K562 (cell line): ENCODE measurements around the gene DNMT3A. TPM values are rescaled to one million over a fixed set of nuclear protein-coding genes. Genes with fewer than 3 reads are reported as not detected.

Experiments
- ATAC-seq: fragments of 200-7000 bp; cut with Tn5 transposase; 3 replicates; pipeline ENCODE4 v1.9.1; 2020; ENCODE audit warnings: moderate library complexity
- BruUV-seq: library from RNA; stranded (reverse); fragments of 400-500 nt; replicated peaks from 2 replicates; lab custom pipeline; 2021; lab: Mats Ljungman, UMichigan
- CTCF ChIA-PET: fragments of 300-600 bp; formaldehyde crosslinking; extraction: SDS; loops from one replicate; lab custom pipeline; 2021; ENCODE audit warnings: low intra/inter-chr PET ratio; lab: Yijun Ruan, JAX
- POLR2A ChIA-PET: fragments of 300-600, 350-650 bp; sonication (Branson Sonifier 250); formaldehyde crosslinking; extraction: SDS; loops from one replicate; lab custom pipeline; 2021; ENCODE audit warnings: antibody characterized with exemption, inconsistent platforms; lab: Yijun Ruan, JAX
- DNase-seq, 4 experiments: peaks; one replicate each; pipeline versions ENCODE4 v3.0.0 to v3.0.0-alpha.2; 2011 to 2018; ENCODE audit warnings: low spot score in 3 of 4, mixed read lengths in 3 of 4; ENCODE audit errors: extremely low read depth in 1 of 4
- FAIRE-seq: peaks from 2 replicates; lab custom pipeline; 2011; peaks lifted over from hg19 to GRCh38; lab: Jason Lieb, UNC
- H2AFZ ChIP-seq: 2 replicates; pipeline ENCODE4 v1.6.0; 2011; ENCODE audit warnings: low read depth, low read length, control low read depth, inconsistent platforms
- H3K27ac ChIP-seq: fragments of 200-600 bp; 3 replicates; pipeline ENCODE4 v1.8.0; 2011; ENCODE audit warnings: low read depth, mild to moderate bottlenecking, control low read depth, inconsistent platforms, low read length, moderate library complexity, mixed read lengths; ENCODE audit errors: extremely low read depth
- H3K27me3 ChIP-seq, 2 experiments: fragments of 300-600 bp in 1 of 2; 2 replicates in 1 of 2; 3 replicates in 1 of 2; pipeline versions ENCODE4 v1.6.0 to v1.8.0; 2011; ENCODE audit warnings: inconsistent platforms in 2 of 2, low read length in 2 of 2, mild to moderate bottlenecking in 1 of 2, mixed read lengths in 1 of 2, moderate library complexity in 1 of 2; ENCODE audit not compliant: control insufficient read depth in 2 of 2, insufficient read depth in 2 of 2
- H3K36me3 ChIP-seq: fragments of 300-600 bp; 3 replicates; pipeline ENCODE4 v1.8.0; 2011; ENCODE audit warnings: mild to moderate bottlenecking, low read length, inconsistent platforms; ENCODE audit not compliant: control insufficient read depth, insufficient read depth
- H3K4me1 ChIP-seq, 2 experiments: fragments of 200-600 bp in 1 of 2; replicated peaks in 1 of 2; 2 replicates in 1 of 2; 3 replicates in 1 of 2; pipeline versions ENCODE4 v1.5.1 to v1.8.0; 2011; ENCODE audit warnings: inconsistent platforms in 2 of 2, low read length in 2 of 2, mild to moderate bottlenecking in 1 of 2, mixed read lengths in 1 of 2, moderate library complexity in 1 of 2; ENCODE audit not compliant: control insufficient read depth in 2 of 2, insufficient read depth in 2 of 2
- H3K4me2 ChIP-seq: 2 replicates; pipeline ENCODE4 v1.6.1; 2011; ENCODE audit warnings: low read length, control low read depth, inconsistent platforms, mixed read lengths; ENCODE audit not compliant: insufficient read depth
- H3K4me3 ChIP-seq: fragments of 200-600 bp; sonication (generic), shearing (Covaris generic); 2 replicates; pipeline ENCODE4 v1.5.1; 2016; ENCODE audit warnings: control low read depth, inconsistent platforms
- H3K79me2 ChIP-seq: fragments of 200-600 bp; 3 replicates; pipeline ENCODE4 v1.8.0; 2011; ENCODE audit warnings: low read length, inconsistent platforms; ENCODE audit not compliant: control insufficient read depth, insufficient read depth
- H3K9ac ChIP-seq, 2 experiments: 2 replicates each; pipeline versions ENCODE4 v1.6.0 to v1.6.1; 2011; ENCODE audit warnings: low read depth in 2 of 2, low read length in 2 of 2, control low read depth in 1 of 2, inconsistent platforms in 1 of 2, mild to moderate bottlenecking in 1 of 2, mixed read lengths in 1 of 2; ENCODE audit not compliant: insufficient read depth in 1 of 2
- H3K9me1 ChIP-seq: one replicate; pipeline ENCODE4 v1.6.0; 2011; ENCODE audit warnings: inconsistent platforms, mild to moderate bottlenecking, low read length, moderate library complexity; ENCODE audit not compliant: control insufficient read depth, insufficient read depth
- H3K9me3 ChIP-seq: replicated peaks from 2 replicates; pipeline ENCODE4 v1.5.1; 2011; ENCODE audit warnings: low read depth, low read length, inconsistent platforms; ENCODE audit not compliant: control insufficient read depth, insufficient read depth
- H4K20me1 ChIP-seq: replicated peaks from 2 replicates; pipeline ENCODE4 v1.6.1; 2011; ENCODE audit warnings: low read length, inconsistent platforms, mixed read lengths; ENCODE audit not compliant: control insufficient read depth, insufficient read depth
- ADNP ChIP-seq: fragments of 200-800 bp; sonication (Bioruptor generic); IDR thresholded peaks from 2 replicates; pipeline ENCODE4 v1.6.1; 2016; ENCODE audit warnings: missing genetic modification characterization, missing compliant biosample characterization
- ESRRB ChIP-seq: fragments of 250-450 bp; sonication (Bioruptor Pico); IDR thresholded peaks from 2 replicates; pipeline ENCODE4 v1.5.0; 2020; ENCODE audit warnings: mild to moderate bottlenecking, moderate library complexity, borderline replicate concordance
- IRF1 ChIP-seq: sonication (generic); formaldehyde crosslinking; IDR thresholded peaks from 2 replicates; pipeline ENCODE4 v1.8.0; 2022; ENCODE audit warnings: missing genetic modification reagents, mild to moderate bottlenecking, borderline replicate concordance
- LEF1 ChIP-seq: fragments of 450-650 bp; IDR thresholded peaks from 2 replicates; pipeline ENCODE4 v1.6.1; 2016; ENCODE audit warnings: mild to moderate bottlenecking
- POLR2AphosphoS2 ChIP-seq: IDR thresholded peaks from 2 replicates; pipeline ENCODE4 v1.6.1; 2012; ENCODE audit warnings: low read length, improper control_type of control experiment
- RBM25 ChIP-seq: fragments of 200-400 bp; formaldehyde crosslinking; IDR thresholded peaks from 2 replicates; pipeline ENCODE4 v1.6.1; 2018; ENCODE audit warnings: low read length, low read depth, moderate library complexity; ENCODE audit not compliant: severe bottlenecking
- TFAM ChIP-seq: fragments of 250-450 bp; sonication (Bioruptor Pico); conservative IDR thresholded peaks from 2 replicates; pipeline ENCODE4 v1.5.0; 2021; ENCODE audit warnings: mild to moderate bottlenecking, moderate library complexity
- TSC22D4 ChIP-seq: fragments of 450-650 bp; IDR thresholded peaks from 2 replicates; pipeline ENCODE4 v1.6.1; 2016; ENCODE audit warnings: missing genetic modification characterization, missing biosample characterization, control low read depth
- ZC3H4 ChIP-seq: sonication (generic); formaldehyde crosslinking; IDR thresholded peaks from 2 replicates; pipeline ENCODE4 v1.9.0; 2021; ENCODE audit warnings: missing genetic modification reagents, borderline replicate concordance
- ZFPM2 ChIP-seq: fragments of 250-450 bp; sonication (Bioruptor Pico); IDR thresholded peaks from 2 replicates; pipeline ENCODE4 v1.5.1; 2022; ENCODE audit warnings: mild to moderate bottlenecking
- ZNF133 ChIP-seq: fragments of 250-450 bp; sonication (Bioruptor Pico); IDR thresholded peaks from 2 replicates; pipeline ENCODE4 v1.4.0; 2020; ENCODE audit warnings: mild to moderate bottlenecking
- ZNF277 ChIP-seq: fragments of 250-450 bp; sonication (Bioruptor Pico); IDR thresholded peaks from 2 replicates; pipeline ENCODE4 v1.8.0; 2022; ENCODE audit warnings: inconsistent platforms, mild to moderate bottlenecking, moderate library complexity, borderline replicate concordance
- ZNF592 ChIP-seq: fragments of 450-650 bp; IDR thresholded peaks from 2 replicates; pipeline ENCODE4 v1.6.1; 2017; ENCODE audit warnings: antibody characterized with exemption, mild to moderate bottlenecking
- ZNF699 ChIP-seq: fragments of 250-450 bp; sonication (Bioruptor Pico); IDR thresholded peaks from 2 replicates; pipeline ENCODE4 v1.8.0; 2021; ENCODE audit warnings: mild to moderate bottlenecking, moderate library complexity; ENCODE audit not compliant: insufficient replicate concordance
- ZNF785 ChIP-seq: fragments of 250-450 bp; sonication (Bioruptor Pico); IDR thresholded peaks from 2 replicates; pipeline ENCODE4 v1.4.0; 2020; ENCODE audit warnings: mild to moderate bottlenecking
- WGBS: fragments of 100-300 bp; shearing (Covaris generic); methylation state at CpG from one replicate; pipeline ENCODE4 v1.1.6; 2016; ENCODE audit warnings: low coverage, mixed read lengths; ENCODE audit not compliant: insufficient coverage; ENCODE audit errors: missing lambda C conversion rate; 5-methylcytosine and 5-hydroxymethylcytosine counted together
- in situ Hi-C: fragments of 300-500 bp; cut with MboI; formaldehyde crosslinking; loops from 4 replicates; pipeline ENCODE4 v1.15.0; 2018; ENCODE audit warnings: inconsistent platforms, mixed read lengths
- intact Hi-C: fragments of 100-400 bp; cut with micrococcal nuclease; formaldehyde crosslinking; loops from 2 replicates; pipeline ENCODE4 v1.14.2; 2022
- polyA plus RNA-seq, 8 experiments: library from polyadenylated mRNA; depleted of rRNA in 4 of 8; stranded (reverse) in 5 of 8; unstranded in 3 of 8; fragments of >200 nt; fragmentation: Nextera tagmentation in 2 of 8; fragmentation: Illumina TruSeq in 1 of 8; extraction: Ambion mirVana in 2 of 8; extraction: Trizol in 1 of 8; gene quantifications; 2 replicates each; pipeline versions ENCODE4 v1.2.1 to v1.2.3, GENCODE V29; 2011 to 2014; ENCODE audit warnings: inconsistent platforms in 1 of 8, missing spikeins in 1 of 8
- total RNA-seq, 7 experiments: library from RNA; depleted of rRNA in 6 of 7; stranded (reverse); fragments of >200 nt in 6 of 7; fragmentation: Illumina TruSeq in 2 of 7; extraction: Trizol in 2 of 7; gene quantifications; 2 replicates each; pipeline versions ENCODE4 v1.2.1 to v1.2.3, GENCODE V29; 2011 to 2021; ENCODE audit warnings: low replicate concordance in 1 of 7

Gene DNMT3A
- total and polyA plus RNA-seq, 9 of the 15 experiments (the other 6 are each of a cell fraction or from before 2014, with no cell fraction given): 3.0 to 16.0 (median 6.1) TPM

- TF ChIP-seq ZNF277 (CRISPR knock-in tag) (no peak), ESRRB (CRISPR knock-in tag) (no peak), TSC22D4 (tag) (no peak), ZFPM2 (CRISPR knock-in tag) (no peak), ZNF133 (CRISPR knock-in tag) (no peak), IRF1 (CRISPR knock-in tag) (no peak), POLR2AphosphoS2 (no peak), TFAM (CRISPR knock-in tag) (no peak), ZNF785 (no peak)
- TF ChIP-seq, all 486 proteins: peak for 0
Measured at GRCh38 chr2:25331686-25332365, 9.9 kb downstream of the DNMT3A start (continued).

- Histone ChIP-seq H3K9ac (no peak overlapping the region), H3K9me3 (no peaks in the 10 kb centered on the region; the same call in 1 of the 2 replicates), H3K4me1 (no peaks in the 10 kb centered on the region; a peak in 1 of 5 replicates), H2AFZ (no peak overlapping the region), H3K27ac (no peak overlapping the region), H3K36me3 (no peaks in the 10 kb centered on the region), H3K27me3 (peaks cover 53 to 76% of the 10 kb centered on the region in 2 experiments; a peak in 4 of 5 replicates), H4K20me1 (peaks cover 22% of the 10 kb centered on the region; the same call in 1 of the 2 replicates), H3K9me1 (no peaks in the 10 kb centered on the region), H3K79me2 (no peaks in the 10 kb centered on the region), H3K4me3 (no peak overlapping the region), H3K4me2 (no peak overlapping the region)
- DNase-seq: no peak
- 3% methylated on average over 4 of the region's 4 CpGs for WGBS
- FAIRE-seq: no peak
- no TSS peak for BruUV-seq
- no peak for ATAC-seq
- ChIA-PET CTCF (no interaction called here), POLR2A (no interaction called here)
- intact Hi-C loops (no loop called here), in situ Hi-C loops (no loop called here)
- TF ChIP-seq ZNF592 (no peak), LEF1 (no peak), ADNP (tag) (peak; percentile 44; the same call in 1 of the 2 replicates), ZNF699 (no peak), RBM25 (peak; percentile 66), ZC3H4 (CRISPR knock-in tag) (no peak)
Measured at GRCh38 chr2:25330937-25331336, 10.8 kb downstream of the DNMT3A start.
